Hepatic stellate cell (primary cell): ENCODE results near the gene ZNF805.
"Not testable (repeated sequence)": the region's sequence is repeated elsewhere in the genome, so short reads cannot be mapped to it uniquely, and the experiment has no call there.

Experiments
- DNase-seq: peaks from one replicate; pipeline ENCODE4 v3.0.0; 2011; ENCODE audit warnings: low spot score

ZNF805 gene

DNA sequence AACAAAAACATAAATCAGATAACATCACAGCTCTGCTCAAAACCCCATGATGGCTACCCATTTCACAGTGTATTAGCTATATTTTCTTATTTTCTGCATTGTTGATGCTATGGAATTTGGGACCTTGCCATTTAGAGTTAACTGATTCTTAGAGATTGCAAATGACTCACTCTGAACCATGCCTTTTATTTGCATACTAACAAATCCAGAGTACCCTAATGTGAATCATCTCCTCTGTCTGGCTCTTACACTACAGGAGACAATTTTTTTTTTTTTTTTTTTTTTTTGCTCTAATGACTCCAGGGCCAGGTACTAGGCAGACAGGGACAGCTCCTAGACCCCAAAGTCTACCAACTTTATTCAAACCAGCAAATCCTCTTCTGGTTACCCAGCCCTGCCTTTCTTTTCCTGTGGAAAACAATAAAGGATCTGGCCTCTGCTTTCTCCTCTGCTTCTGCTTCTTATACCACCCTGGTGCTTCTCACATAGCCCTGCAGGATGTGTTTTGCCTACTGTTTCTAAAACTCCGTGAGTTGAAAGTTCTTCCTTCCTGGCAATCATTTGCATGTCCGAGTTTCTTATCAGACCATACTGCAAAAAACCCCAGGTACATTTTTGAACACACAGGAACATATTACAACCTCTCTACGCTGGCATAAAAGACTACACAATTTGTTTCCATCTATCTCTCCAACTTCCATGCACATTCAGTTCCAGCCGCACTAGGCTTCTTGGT lies 29.3 kb downstream of the ZNF805 start:
- DNase-seq: peak; percentile 78

- DNase-seq: no peak
Measured at GRCh38 chr19:57271280-57271679, 30.8 kb downstream of the ZNF805 start.

DNA sequence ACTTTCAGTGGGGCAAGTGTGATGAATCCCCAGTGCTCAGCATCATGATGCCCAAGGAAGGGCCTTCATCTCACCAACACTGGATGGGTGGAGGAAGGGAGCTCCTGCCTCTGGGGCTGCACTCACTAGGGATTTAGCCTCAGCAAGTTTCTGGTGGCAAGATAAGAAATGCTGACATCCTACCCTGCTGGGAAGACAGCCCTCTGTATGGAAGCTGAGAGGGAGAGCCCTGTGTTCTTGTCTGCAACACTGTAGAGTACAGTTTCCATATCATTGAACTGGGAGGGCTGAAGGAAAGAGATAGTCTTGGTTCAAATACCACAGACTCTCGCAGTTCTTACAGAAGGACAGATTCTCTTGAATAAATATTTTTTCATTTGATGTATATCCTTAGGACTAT lies 32.6 kb downstream of the ZNF805 start:
- no peak for DNase-seq

- no peak for DNase-seq
Measured at GRCh38 chr19:57276430-57276829, 36.0 kb downstream of the ZNF805 start.

DNA sequence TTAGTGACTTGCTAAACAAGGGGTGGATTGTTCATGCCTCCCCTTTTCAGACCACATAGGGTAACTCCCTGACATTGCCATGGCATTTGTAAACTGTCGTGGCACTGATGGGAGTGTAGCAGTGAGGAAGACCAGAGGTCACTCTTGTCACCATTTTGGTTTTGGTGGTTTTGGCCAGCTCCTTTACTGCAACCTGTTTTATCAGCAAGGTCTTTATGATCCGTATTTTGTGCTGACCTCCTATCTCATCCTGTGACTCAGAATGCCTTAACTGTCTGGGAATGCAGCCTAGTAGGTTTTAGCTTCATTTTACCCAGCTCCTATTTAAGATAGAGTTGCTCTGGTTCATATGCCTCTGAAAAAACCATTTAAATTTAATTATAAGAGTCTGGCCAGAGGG lies 38.0 kb downstream of the ZNF805 start:
- DNase-seq: not testable (repeated sequence)

- peak; percentile 94 for DNase-seq
Measured at GRCh38 chr19:57279418-57280164, 39.2 kb downstream of the ZNF805 start.

DNA sequence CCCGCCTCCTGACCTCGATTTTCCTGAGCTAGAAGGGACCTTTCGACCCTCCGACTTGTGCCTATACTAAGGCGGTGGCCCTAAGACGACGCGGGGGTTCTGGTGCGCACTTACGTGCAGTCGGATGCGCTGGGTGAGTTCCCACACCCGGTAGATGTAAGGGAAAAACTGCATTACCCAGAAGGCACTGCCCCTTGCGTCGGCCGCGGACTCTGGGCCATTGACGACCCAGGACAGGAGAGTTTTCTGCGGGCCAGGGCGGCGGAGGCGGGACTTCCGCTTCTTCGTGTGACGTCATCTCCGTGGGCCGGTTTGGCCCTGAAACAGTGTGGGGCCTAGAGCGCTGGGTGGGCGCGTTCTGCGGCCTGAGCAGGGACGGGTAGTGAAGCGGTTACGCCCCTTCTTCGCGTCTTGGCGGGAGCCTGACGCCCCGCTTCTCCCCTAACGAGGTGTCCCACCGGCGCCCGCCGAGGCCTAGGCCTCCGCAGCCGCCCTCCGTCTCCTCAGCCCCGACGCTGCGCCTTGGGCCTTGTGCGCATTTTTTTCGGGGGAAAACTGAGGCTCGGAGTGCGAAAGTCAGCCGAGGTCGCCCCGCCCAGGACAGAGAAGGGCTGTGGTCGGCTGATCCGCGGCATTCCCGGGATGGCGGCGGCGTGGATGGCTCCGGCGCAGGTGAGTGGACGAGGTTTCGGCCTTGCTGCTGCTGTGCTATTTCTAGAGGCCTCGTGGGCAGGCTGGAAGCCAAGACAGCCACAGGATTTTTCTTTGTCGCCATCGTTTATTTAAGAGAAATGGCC lies 39.9 kb downstream of the ZNF805 start, which contains the start of gene ZNF460:
Gene ZNF460, plus strand, starts transcription at position 321 of the 797 bp plus-strand sequence. Its CDS starts 322 bp downstream, at position 643.
- peak; percentile 93 for DNase-seq

DNA sequence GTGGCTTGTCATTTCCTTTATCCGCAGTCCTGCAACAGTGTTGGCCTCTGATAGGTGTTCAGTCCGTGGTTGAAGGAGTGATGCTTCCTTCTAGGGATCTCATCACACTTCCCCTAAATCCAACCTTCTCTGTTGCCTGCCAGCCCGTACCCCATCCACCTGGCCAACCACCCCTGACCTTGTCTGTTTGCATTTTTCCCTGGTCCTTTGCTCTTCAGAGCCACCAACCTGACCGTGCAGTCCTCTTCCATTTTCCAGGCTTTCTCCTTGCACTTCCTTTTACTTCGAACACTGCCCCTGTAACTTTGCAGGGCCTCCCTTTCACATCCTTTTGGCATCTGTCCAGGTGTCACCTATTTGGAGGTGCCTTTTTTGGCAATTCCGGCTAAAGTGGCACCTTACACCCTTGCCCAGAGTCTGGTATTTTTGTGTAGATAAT lies 40.5 kb downstream of the ZNF805 start:
- no peak for DNase-seq

- no peak for DNase-seq
Measured at GRCh38 chr19:57282011-57282643, 41.7 kb downstream of the ZNF805 start.

GRCh38 chr19:57288373-57288772 lies 47.9 kb downstream of the ZNF805 start:
- DNase-seq: no peak

- no peak for DNase-seq
Measured at GRCh38 chr19:57290970-57291369, 50.5 kb downstream of the ZNF805 start.

GRCh38 chr19:57292547-57292946 lies 52.1 kb downstream of the ZNF805 start:
- DNase-seq: no peak

DNA sequence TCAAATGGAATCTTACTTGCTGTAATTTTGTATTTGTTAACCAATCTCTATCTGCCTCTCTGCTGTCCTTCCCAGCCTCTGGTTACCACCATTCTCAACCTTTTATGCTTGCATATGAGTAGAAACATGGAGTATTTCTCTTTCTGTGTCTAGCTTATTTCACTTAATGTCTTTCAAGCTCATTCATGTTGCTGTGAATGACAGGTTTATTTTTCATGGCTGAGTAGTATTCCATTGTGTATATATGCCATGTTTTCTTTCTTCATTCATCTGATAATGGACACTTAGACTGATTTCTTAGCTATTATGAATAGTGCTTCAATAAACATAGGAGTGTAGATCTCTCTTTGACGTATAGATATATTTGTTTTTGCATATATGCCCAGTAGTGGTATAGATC lies 53.3 kb downstream of the ZNF805 start:
- DNase-seq: no peak

- DNase-seq: peak; percentile 81
Measured at GRCh38 chr19:57302020-57302465, 61.6 kb downstream of the ZNF805 start.

GRCh38 chr19:57302727-57303401 lies 62.4 kb downstream of the ZNF805 start:
- no peak for DNase-seq
